ENCODE data around the gene YEATS2. TPM values are rescaled to one million over a fixed set of nuclear protein-coding genes. Genes with fewer than 3 reads are reported as not detected.
"Not testable (repeated sequence)": the region's sequence is repeated elsewhere in the genome, so short reads cannot be mapped to it uniquely, and the experiment has no call there.

YEATS2 gene
- polyA plus RNA-seq, 1 experiment, result 35.5 TPM

- Histone ChIP-seq H3K27me3 (ENCODE audit: control insufficient read depth, insufficient read depth, low read length) (no peaks in the 10 kb centered on the region), H3K36me3 (ENCODE audit: control insufficient read depth, insufficient read depth, low read length) (peaks cover 10% of the 10 kb centered on the region), H3K4me3 (ENCODE audit: low read depth, low read length) (no peak overlapping the region)
- POLR2A ChIA-PET, result no interaction called here
- no peak for DNase-seq (ENCODE audit: low read depth)
- TF ChIP-seq CTCF (IDR thresholded peaks at IDR 0.05; ENCODE audit: insufficient read depth, low read depth, low read length), result no peak
- CTCF ChIA-PET, result no interaction called here
These were observed 78.2 kb downstream of the YEATS2 start for GRCh38 chr3:183775781-183776180.

- H3K27me3 ChIP-seq (ENCODE audit: control insufficient read depth, insufficient read depth, low read length); POLR2A ChIA-PET; DNase-seq (ENCODE audit: low read depth); CTCF ChIA-PET; H3K4me3 ChIP-seq (ENCODE audit: low read depth, low read length): not testable (repeated sequence)
- H3K36me3 ChIP-seq (ENCODE audit: control insufficient read depth, insufficient read depth, low read length), result peaks cover 13% of the 10 kb centered on the region
These were observed 78.9 kb downstream of the YEATS2 start for GRCh38 chr3:183776451-183776850.

GRCh38 chr3:183777016-183777618 lies 79.5 kb downstream of the YEATS2 start:
- no peak overlapping the region for H3K4me3 ChIP-seq (ENCODE audit: low read depth, low read length)
- H3K36me3 ChIP-seq (ENCODE audit: control insufficient read depth, insufficient read depth, low read length), result peaks cover 12% of the 10 kb centered on the region
- POLR2A ChIA-PET, result no interaction called here
- DNase-seq (ENCODE audit: low read depth), result no peak
- H3K27me3 ChIP-seq (ENCODE audit: control insufficient read depth, insufficient read depth, low read length), result no peaks in the 10 kb centered on the region
- no peak for TF ChIP-seq CTCF (IDR thresholded peaks at IDR 0.05; ENCODE audit: insufficient read depth, low read depth, low read length)
- CTCF ChIA-PET, result no interaction called here

GRCh38 chr3:183779896-183780465 lies 82.4 kb downstream of the YEATS2 start:
- Histone ChIP-seq H3K27me3 (ENCODE audit: control insufficient read depth, insufficient read depth, low read length) (no peaks in the 10 kb centered on the region), H3K36me3 (ENCODE audit: control insufficient read depth, insufficient read depth, low read length) (peaks cover 12% of the 10 kb centered on the region), H3K4me3 (ENCODE audit: low read depth, low read length) (no peak overlapping the region)
- no peak for TF ChIP-seq CTCF (IDR thresholded peaks at IDR 0.05; ENCODE audit: insufficient read depth, low read depth, low read length)
- ChIA-PET CTCF (interaction anchor here (0.6 to 1.6 kb wide), 3 partner anchors 10 to 311 kb away, joined by 4 read pairs; no protein-coding TSS in a partner anchor), POLR2A (no interaction called here)
- no peak for DNase-seq (ENCODE audit: low read depth)

- DNase-seq (ENCODE audit: low read depth), result no peak
- Histone ChIP-seq H3K27me3 (ENCODE audit: control insufficient read depth, insufficient read depth, low read length) (no peaks in the 10 kb centered on the region), H3K4me3 (ENCODE audit: low read depth, low read length) (no peak overlapping the region), H3K36me3 (ENCODE audit: control insufficient read depth, insufficient read depth, low read length) (peaks cover 16% of the 10 kb centered on the region)
- CTCF ChIA-PET, result interaction anchor here (1.2 to 1.6 kb wide), 2 partner anchors 14 to 312 kb away, joined by 4 read pairs; no protein-coding TSS in a partner anchor
- POLR2A ChIA-PET, result interaction anchor here (0.6 kb wide), 1 partner anchor 14 kb away, joined by 3 read pairs; no protein-coding TSS in a partner anchor
- TF ChIP-seq CTCF (IDR thresholded peaks at IDR 0.05; ENCODE audit: insufficient read depth, low read depth, low read length), result no peak
These were observed 83.6 kb downstream of the YEATS2 start for GRCh38 chr3:183781246-183781645.

Measured in BJ (cell line).